Measurements from ENCODE around the gene INSIG1.

INSIG1 gene

DNA sequence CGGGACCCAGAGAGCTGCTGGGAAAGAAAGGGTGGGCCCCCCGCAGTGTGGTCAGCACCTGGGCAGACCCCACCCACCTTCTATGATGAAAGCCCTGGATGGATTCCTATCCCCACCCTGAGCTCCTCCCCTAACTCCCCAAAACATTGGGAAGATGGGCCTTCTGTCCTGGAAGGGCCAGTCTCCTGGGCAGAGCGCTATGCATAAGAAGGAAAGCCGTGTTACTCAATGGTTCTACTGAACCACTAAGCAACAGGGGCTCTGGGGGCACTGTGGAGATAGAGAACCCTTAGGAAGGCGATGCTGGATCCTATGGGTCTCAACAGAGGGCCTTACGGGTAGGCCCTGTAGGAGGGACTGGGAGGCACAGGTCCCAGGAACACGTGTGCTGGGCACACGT lies 30.7 kb upstream of the INSIG1 start:
- no peak for DNase-seq

- DNase-seq = no peak
Measured at GRCh38 chr7:155267436-155267835, 30.2 kb upstream of the INSIG1 start.

- no peak for DNase-seq
Measured at GRCh38 chr7:155268211-155268610, 29.5 kb upstream of the INSIG1 start.

- DNase-seq = no peak
Measured at GRCh38 chr7:155268921-155269650, 28.6 kb upstream of the INSIG1 start.

- no peak for DNase-seq
Measured at GRCh38 chr7:155269766-155270585, 27.7 kb upstream of the INSIG1 start.

- DNase-seq = no peak
Measured at GRCh38 chr7:155270861-155271260, 26.8 kb upstream of the INSIG1 start.

- no peak for DNase-seq
Measured at GRCh38 chr7:155274633-155275355, 22.9 kb upstream of the INSIG1 start.

GRCh38 chr7:155276042-155276799 lies 21.5 kb upstream of the INSIG1 start:
- no peak for DNase-seq

- DNase-seq = no peak
Measured at GRCh38 chr7:155276800-155277375, 20.8 kb upstream of the INSIG1 start.

GRCh38 chr7:155277385-155277994 lies 20.2 kb upstream of the INSIG1 start:
- no peak for DNase-seq

GRCh38 chr7:155278921-155279320 lies 18.8 kb upstream of the INSIG1 start:
- DNase-seq = no peak

- DNase-seq = no peak
Measured at GRCh38 chr7:155279787-155280445, 17.8 kb upstream of the INSIG1 start.

GRCh38 chr7:155280446-155281397 lies 17.0 kb upstream of the INSIG1 start:
- no peak for DNase-seq

DNA sequence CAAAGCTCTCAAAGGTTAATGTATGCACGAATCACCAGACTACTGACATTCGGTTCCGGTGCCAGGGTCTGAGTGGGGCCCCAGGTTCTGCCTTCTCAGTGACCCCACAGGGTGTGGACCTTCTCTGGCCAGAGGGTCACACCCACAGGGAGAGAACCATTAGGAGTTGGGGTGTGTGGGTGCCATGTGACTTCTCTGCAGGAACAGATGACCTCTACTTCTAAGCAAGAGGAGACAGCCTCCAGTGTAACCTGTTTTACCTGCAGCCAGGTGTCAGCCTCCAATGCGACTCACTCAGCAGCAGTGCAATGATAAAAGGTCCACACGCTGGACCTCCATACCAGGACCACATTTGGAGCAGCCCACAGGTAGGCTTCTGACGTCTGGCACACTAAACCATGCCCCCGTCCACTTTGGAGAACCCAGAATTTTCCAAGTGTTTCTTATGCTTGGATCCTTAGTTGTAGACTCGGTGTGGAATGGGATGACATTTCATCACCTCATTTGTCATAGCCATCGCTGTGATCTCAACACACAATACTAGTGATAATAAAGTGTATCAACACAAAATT lies 16.2 kb upstream of the INSIG1 start:
- no peak for DNase-seq

DNA sequence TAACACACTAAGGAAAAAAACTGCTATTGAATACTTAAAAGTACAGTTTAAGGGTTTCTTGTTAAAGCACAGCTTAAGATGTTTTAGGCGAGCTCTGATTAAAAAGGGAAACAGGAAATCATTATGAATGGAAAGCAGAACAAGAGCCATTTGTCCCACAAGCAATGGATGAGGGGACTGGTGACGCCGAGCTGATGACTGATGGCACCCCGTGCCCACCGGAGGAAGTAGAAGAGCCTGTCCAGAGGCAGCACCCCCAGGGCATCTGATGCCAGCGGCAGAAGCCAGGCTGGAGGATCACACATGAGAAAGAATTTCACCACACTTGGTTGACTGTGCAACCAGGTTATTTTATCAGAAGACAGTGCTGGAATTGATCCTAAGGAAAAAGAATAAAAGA lies 15.0 kb upstream of the INSIG1 start:
- no peak for DNase-seq

DNA sequence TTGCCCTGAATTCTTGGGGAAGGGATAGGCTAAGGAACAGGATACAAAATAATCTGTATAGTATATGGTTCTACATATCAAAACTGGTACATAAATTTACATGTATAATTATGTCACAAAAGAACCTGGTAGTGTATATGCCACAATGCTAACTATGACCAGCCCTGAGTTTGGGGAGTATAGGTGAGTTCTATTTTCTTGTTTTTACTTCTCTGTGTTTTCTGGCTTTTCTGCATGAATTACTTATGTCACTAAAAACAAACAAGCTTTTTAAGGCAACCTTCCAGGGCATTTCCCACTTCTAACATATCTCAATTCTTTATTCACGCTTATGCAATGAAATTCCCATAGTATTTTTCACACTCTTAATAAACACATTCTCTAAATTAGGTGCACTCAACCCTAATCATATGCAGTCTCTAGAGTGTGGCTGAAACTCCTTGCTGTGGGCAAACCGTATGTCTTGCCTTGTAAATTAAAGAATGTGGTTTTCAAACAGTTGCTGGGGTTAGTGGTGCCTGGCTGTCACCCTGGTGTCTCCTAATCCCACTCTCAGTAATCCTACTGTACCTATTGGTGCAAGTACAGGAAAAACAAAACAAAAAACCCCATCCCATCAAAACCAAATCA lies 14.0 kb upstream of the INSIG1 start:
- no peak for DNase-seq

- DNase-seq = no peak
Measured at GRCh38 chr7:155284496-155285274, 13.0 kb upstream of the INSIG1 start.

- no peak for DNase-seq
Measured at GRCh38 chr7:155285423-155285822, 12.3 kb upstream of the INSIG1 start.

- no peak for DNase-seq
Measured at GRCh38 chr7:155285833-155286232, 11.8 kb upstream of the INSIG1 start.

Measured in cortex of kidney (tissue), 1 donor.